NCI-H146 treated with DMSO at 0.1 percent for 48 hours (cell line): ENCODE results near the gene ZGPAT.

Source experiments
- DNase-seq: peaks from one replicate; lab custom pipeline; 2025; ENCODE audit not compliant: unreplicated experiment; lab: John Stamatoyannopoulos, UW

The ZGPAT gene

GRCh38 chr20:63742381-63743024 lies 34.7 kb downstream of the ZGPAT start:
- DNase-seq = no peak

GRCh38 chr20:63743210-63743970 lies 35.6 kb downstream of the ZGPAT start:
- no peak for DNase-seq

GRCh38 chr20:63744158-63744557 lies 36.3 kb downstream of the ZGPAT start:
- DNase-seq = no peak

GRCh38 chr20:63744574-63745423 lies 37.0 kb downstream of the ZGPAT start:
- DNase-seq = no peak

GRCh38 chr20:63745424-63745805 lies 37.6 kb downstream of the ZGPAT start:
- DNase-seq = no peak

- DNase-seq = no peak
Measured at GRCh38 chr20:63745961-63746731, 38.3 kb downstream of the ZGPAT start.

GRCh38 chr20:63746751-63747315 lies 39.0 kb downstream of the ZGPAT start:
- DNase-seq = no peak

- DNase-seq = no peak
Measured at GRCh38 chr20:63747622-63748069, 39.8 kb downstream of the ZGPAT start.

GRCh38 chr20:63748070-63748933 lies 40.5 kb downstream of the ZGPAT start:
- DNase-seq = no peak

GRCh38 chr20:63748934-63749270 lies 41.1 kb downstream of the ZGPAT start:
- no peak for DNase-seq

GRCh38 chr20:63749597-63750508 lies 42.0 kb downstream of the ZGPAT start:
- DNase-seq = no peak

GRCh38 chr20:63750807-63751470 lies 43.1 kb downstream of the ZGPAT start:
- no peak for DNase-seq

- peak; percentile 16 for DNase-seq
Measured at GRCh38 chr20:63751471-63752271, 43.8 kb downstream of the ZGPAT start.

- no peak for DNase-seq
Measured at GRCh38 chr20:63752411-63753101, 44.7 kb downstream of the ZGPAT start.

GRCh38 chr20:63753381-63753780 lies 45.5 kb downstream of the ZGPAT start:
- no peak for DNase-seq

- DNase-seq = no peak
Measured at GRCh38 chr20:63754008-63754407, 46.2 kb downstream of the ZGPAT start.
